Large intestine (tissue), 3 donors: ENCODE results near the gene MEOX2. TPM values are rescaled to one million over a fixed set of nuclear protein-coding genes. Genes with fewer than 3 reads are reported as not detected.

Experiments used
- DNase-seq, 2 donors: peaks; one replicate each; pipeline versions ENCODE4 v3.0.0 to v3.0.0-alpha.2; 2013
- H3K27ac ChIP-seq: one replicate; pipeline ENCODE4 v1.5.1; 2013; ENCODE audit warnings: low read length
- H3K27me3 ChIP-seq: 2 replicates; pipeline ENCODE4 v1.6.1; 2013; ENCODE audit warnings: low read length; ENCODE audit not compliant: control insufficient read depth, insufficient read depth
- H3K36me3 ChIP-seq: 2 replicates; pipeline ENCODE4 v1.6.1; 2013; ENCODE audit warnings: low read length; ENCODE audit not compliant: control insufficient read depth, insufficient read depth
- H3K4me1 ChIP-seq: one replicate; pipeline ENCODE4 v1.6.1; 2013; ENCODE audit warnings: low read length; ENCODE audit not compliant: control insufficient read depth, insufficient read depth
- H3K4me3 ChIP-seq: one replicate; pipeline ENCODE4 v1.5.1; 2013; ENCODE audit warnings: low read length
- H3K9me3 ChIP-seq: one replicate; pipeline ENCODE4 v1.6.1; 2013; ENCODE audit warnings: mild to moderate bottlenecking, low read depth, low read length, moderate library complexity; ENCODE audit not compliant: control insufficient read depth
- WGBS: methylation state at CpG from one replicate; pipeline ENCODE4 v1.1.5; 2013; ENCODE audit warnings: low lambda C conversion rate; ENCODE audit not compliant: insufficient coverage; 5-methylcytosine and 5-hydroxymethylcytosine counted together
- polyA plus RNA-seq: library from polyadenylated mRNA; unstranded; fragments of 120-200 nt; gene quantifications from one replicate; pipeline ENCODE4 v1.2.1, GENCODE V29; 2013

MEOX2 gene
- polyA plus RNA-seq, 1 donor, result 3.3 TPM

DNA sequence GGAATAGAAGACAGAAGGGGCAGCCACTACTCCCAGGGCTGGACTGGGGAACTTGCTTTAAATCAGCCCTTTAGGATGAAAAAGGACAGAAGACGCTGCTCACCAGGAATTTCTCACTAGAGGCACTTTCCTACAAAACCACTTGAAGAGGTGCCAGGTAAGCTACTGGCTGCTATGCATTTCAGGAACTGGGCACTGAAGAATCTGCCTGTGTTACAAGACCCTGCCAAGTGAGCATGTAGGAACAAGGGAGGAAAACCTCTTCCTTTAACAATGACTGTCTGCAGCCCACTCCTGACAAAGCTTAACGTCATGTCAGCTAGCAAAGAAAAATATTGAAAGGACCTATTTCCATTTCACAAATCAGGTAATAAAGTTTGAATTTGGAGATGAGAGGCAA lies 118.8 kb downstream of the MEOX2 start:
- no peaks in the 10 kb centered on the region for H3K9me3 ChIP-seq
- no CpG with 5 or more reads among the region's 2 CpGs for WGBS
- H3K4me1 ChIP-seq, result no peaks in the 10 kb centered on the region
- H3K4me3 ChIP-seq, result no peak overlapping the region
- DNase-seq, result no peak
- no peak overlapping the region for H3K27ac ChIP-seq
- H3K36me3 ChIP-seq, result no peaks in the 10 kb centered on the region
- H3K27me3 ChIP-seq, result no peaks in the 10 kb centered on the region

DNA sequence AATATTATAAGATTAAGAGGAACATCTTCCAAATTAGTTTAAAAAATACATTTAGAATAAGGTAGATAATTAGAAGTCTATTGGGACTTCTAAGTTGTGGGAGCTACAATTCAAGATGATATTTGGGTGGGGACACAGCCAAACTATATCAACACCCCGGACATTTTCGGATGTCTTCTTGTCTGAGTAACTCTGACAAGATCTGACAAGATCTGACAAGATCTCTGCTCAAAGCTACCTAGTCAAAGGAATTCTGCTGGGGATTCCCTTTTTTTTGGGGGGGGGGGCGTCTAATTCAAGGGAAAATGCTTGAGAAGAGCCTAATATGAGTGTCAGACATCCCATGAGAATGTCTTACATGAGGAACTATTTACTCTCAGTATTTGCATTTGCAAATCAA lies 119.4 kb downstream of the MEOX2 start:
- WGBS, result no CpG with 5 or more reads among the region's 3 CpGs
- H3K36me3 ChIP-seq, result no peaks in the 10 kb centered on the region
- H3K4me3 ChIP-seq, result no peak overlapping the region
- no peaks in the 10 kb centered on the region for H3K27me3 ChIP-seq
- no peaks in the 10 kb centered on the region for H3K9me3 ChIP-seq
- no peaks in the 10 kb centered on the region for H3K4me1 ChIP-seq
- H3K27ac ChIP-seq, result no peak overlapping the region
- DNase-seq, result no peak

DNA sequence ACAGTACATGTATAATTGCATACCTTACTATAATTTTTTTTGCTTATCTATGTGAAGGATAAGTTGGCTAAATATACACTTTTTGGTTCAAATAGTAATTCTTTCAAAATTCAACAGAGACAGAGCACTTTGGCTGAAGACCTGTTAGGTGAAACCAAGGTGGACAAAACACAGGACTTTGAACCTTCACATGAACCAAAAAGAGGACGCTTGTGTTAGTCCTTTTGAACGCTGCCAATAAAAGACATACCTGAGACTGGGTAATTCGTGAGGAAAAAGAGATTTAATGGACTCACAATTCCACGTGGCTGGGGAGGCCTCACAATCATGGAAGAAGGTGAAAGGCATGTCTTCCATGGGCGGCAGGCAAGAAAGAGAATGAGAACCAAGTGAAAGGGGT lies 120.0 kb downstream of the MEOX2 start:
- H3K36me3 ChIP-seq, result no peaks in the 10 kb centered on the region
- no peaks in the 10 kb centered on the region for H3K4me1 ChIP-seq
- WGBS, result no CpG with 5 or more reads among the region's 5 CpGs
- H3K4me3 ChIP-seq, result no peak overlapping the region
- DNase-seq, result no peak
- H3K27me3 ChIP-seq, result no peaks in the 10 kb centered on the region
- H3K9me3 ChIP-seq, result no peaks in the 10 kb centered on the region
- no peak overlapping the region for H3K27ac ChIP-seq

DNA sequence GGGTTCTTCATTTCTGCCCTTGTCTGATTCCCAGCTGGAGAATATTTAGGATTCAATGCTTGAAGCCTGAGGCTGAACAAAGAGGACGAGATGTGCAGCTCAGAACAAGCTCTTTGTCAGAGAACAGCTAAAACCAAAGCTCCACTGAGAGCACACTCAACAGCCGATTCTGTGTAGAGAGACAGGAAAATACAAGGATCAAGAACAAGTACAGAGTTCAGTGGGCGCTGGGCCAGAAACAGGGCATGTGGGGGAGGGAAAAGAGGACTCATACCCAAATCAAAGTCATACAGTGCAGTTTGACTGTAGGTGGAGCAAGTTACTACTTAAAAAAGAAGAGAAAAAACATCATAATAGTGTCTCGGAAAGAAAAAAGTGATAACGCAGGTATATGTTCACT lies 124.6 kb downstream of the MEOX2 start, which contains the start of gene AGMO:
Gene AGMO, minus strand, starts transcription at position 181 of the 400 bp plus-strand sequence.
- H3K4me1 ChIP-seq, result no peaks in the 10 kb centered on the region
- peak within 1 kb of the TSS; percentile 82 for H3K27ac ChIP-seq
- H3K36me3 ChIP-seq, result no peaks in the 10 kb centered on the region
- H3K4me3 ChIP-seq, result peak within 1 kb of the TSS; percentile 32
- peak; percentile 64 to 88 for DNase-seq
- no peaks in the 10 kb centered on the region for H3K27me3 ChIP-seq
- 25% methylated on average over 2 of the region's 5 CpGs for WGBS
- no peaks in the 10 kb centered on the region for H3K9me3 ChIP-seq

Other genes with a start within 250 kb of the MEOX2 start
- 12.7 TPM for gene AGMO, start 124.7 kb downstream of the MEOX2 start, polyA plus RNA-seq